DOHH2 (cell line): ENCODE measurements around the gene BICDL2.

Experiments used
- H3F3A ChIP-seq: fragments of 200-600 bp; sonication (generic), shearing (Covaris generic); 2 replicates; pipeline ENCODE4 v1.6.0; 2016; ENCODE audit warnings: antibody characterized with exemption, mild to moderate bottlenecking; ENCODE audit not compliant: control insufficient read depth, insufficient read depth
- H3K27ac ChIP-seq: fragments of 200-600 bp; sonication (generic); 2 replicates; pipeline ENCODE4 v1.5.1; 2014; ENCODE audit warnings: low read depth, mild to moderate bottlenecking, low read length, moderate library complexity
- H3K27me3 ChIP-seq: fragments of 200-600 bp; sonication (generic); 2 replicates; pipeline ENCODE4 v1.6.1; 2014; ENCODE audit warnings: mild to moderate bottlenecking, low read length, mixed read lengths; ENCODE audit not compliant: control insufficient read depth
- H3K36me3 ChIP-seq: fragments of 200-600 bp; sonication (generic); 2 replicates; pipeline ENCODE4 v1.6.1; 2014; ENCODE audit warnings: mild to moderate bottlenecking, low read length, moderate library complexity, mixed read lengths; ENCODE audit not compliant: control insufficient read depth
- H3K4me1 ChIP-seq: fragments of 200-600 bp; sonication (generic); 2 replicates; pipeline ENCODE4 v1.6.1; 2014; ENCODE audit warnings: mild to moderate bottlenecking, low read length, mixed read lengths; ENCODE audit not compliant: control insufficient read depth
- H3K4me2 ChIP-seq: fragments of 200-600 bp; sonication (generic); 2 replicates; pipeline ENCODE4 v1.6.0; 2014; ENCODE audit warnings: mild to moderate bottlenecking, low read length, moderate library complexity
- H3K4me3 ChIP-seq: fragments of 200-600 bp; sonication (generic); 2 replicates; pipeline ENCODE4 v1.5.1; 2014; ENCODE audit warnings: mild to moderate bottlenecking, low read length, mixed read lengths
- H3K79me2 ChIP-seq: fragments of 200-600 bp; sonication (generic); 2 replicates; pipeline ENCODE4 v1.6.1; 2014; ENCODE audit warnings: mild to moderate bottlenecking, low read length, mixed read lengths; ENCODE audit not compliant: control insufficient read depth
- H3K9me2 ChIP-seq: fragments of 200-600 bp; sonication (generic); replicated peaks from 2 replicates; pipeline ENCODE4 v1.6.1; 2014; ENCODE audit warnings: mild to moderate bottlenecking, low read length, mixed read lengths; ENCODE audit not compliant: control insufficient read depth
- H3K9me3 ChIP-seq: fragments of 200-600 bp; sonication (generic); 2 replicates; pipeline ENCODE4 v1.6.1; 2014; ENCODE audit warnings: antibody characterized with exemption, low read length, mixed read lengths; ENCODE audit not compliant: control insufficient read depth, insufficient read depth
- H4K20me1 ChIP-seq: fragments of 200-600 bp; sonication (generic); 2 replicates; pipeline ENCODE4 v1.6.0; 2014; ENCODE audit warnings: low read depth, mild to moderate bottlenecking, antibody characterized with exemption, low read length, moderate library complexity; ENCODE audit not compliant: control insufficient read depth, insufficient read depth
- CTCF ChIP-seq: fragments of 200-600 bp; sonication (generic); IDR thresholded peaks from one replicate; pipeline ENCODE4 v1.5.1; 2014; ENCODE audit warnings: antibody characterized with exemption, mild to moderate bottlenecking, low read depth, low read length; ENCODE audit not compliant: poor library complexity, severe bottlenecking
- EZH2phosphoT487 ChIP-seq: fragments of 200-600 bp; sonication (generic); IDR thresholded peaks from 2 replicates; pipeline ENCODE4 v1.6.1; 2017; ENCODE audit warnings: borderline replicate concordance, mild to moderate bottlenecking, antibody characterized with exemption, low read length, moderate library complexity, mixed read lengths

Gene BICDL2

GRCh38 chr16:3036726-3037315 is at the start of gene BICDL2:
Gene BICDL2, minus strand, starts transcription at chr16:3036944. Its CDS starts 1,448 bp downstream, at chr16:3035496.
- H3K9me2 ChIP-seq, result no peaks in the 10 kb centered on the region
- peaks cover 8% of the 10 kb centered on the region; the same call in 1 of the 2 replicates for H3K4me1 ChIP-seq
- H3K4me3 ChIP-seq, result no peak within 1 kb of the TSS
- H4K20me1 ChIP-seq, result no peaks in the 10 kb centered on the region
- H3F3A ChIP-seq, result no peaks in the 10 kb centered on the region
- no peaks in the 10 kb centered on the region for H3K36me3 ChIP-seq
- H3K27me3 ChIP-seq, result peaks cover 72% of the 10 kb centered on the region
- no peaks in the 10 kb centered on the region for H3K79me2 ChIP-seq
- peak within 1 kb of the TSS; percentile 37; the same call in 1 of the 2 replicates for H3K4me2 ChIP-seq
- no peak within 1 kb of the TSS for H3K27ac ChIP-seq
- TF ChIP-seq EZH2phosphoT487, result no peak
- no peak for TF ChIP-seq CTCF
- H3K9me3 ChIP-seq, result no peaks in the 10 kb centered on the region

- Histone ChIP-seq H3K36me3 (no peaks in the 10 kb centered on the region), H3K4me3 (no peak overlapping the region), H3K79me2 (no peaks in the 10 kb centered on the region), H3K27me3 (no peaks in the 10 kb centered on the region), H3K9me2 (no peaks in the 10 kb centered on the region), H3K4me1 (no peaks in the 10 kb centered on the region), H3F3A (no peaks in the 10 kb centered on the region), H4K20me1 (no peaks in the 10 kb centered on the region), H3K27ac (no peak overlapping the region), H3K4me2 (no peak overlapping the region), H3K9me3 (no peaks in the 10 kb centered on the region)
- TF ChIP-seq CTCF, result no peak
- no peak for TF ChIP-seq EZH2phosphoT487
These were observed 49.3 kb upstream of the BICDL2 start for GRCh38 chr16:3085868-3086595.

- H4K20me1 ChIP-seq, result no peaks in the 10 kb centered on the region
- H3K4me2 ChIP-seq, result no peak overlapping the region
- H3K27ac ChIP-seq, result no peak overlapping the region
- H3K9me3 ChIP-seq, result no peaks in the 10 kb centered on the region
- TF ChIP-seq EZH2phosphoT487 (no peak), CTCF (no peak)
- H3F3A ChIP-seq, result no peaks in the 10 kb centered on the region
- 0 out of 2 replicates have a peak, but pooled peaks cover 3% of the 10 kb centered on the region for H3K27me3 ChIP-seq
- no peaks in the 10 kb centered on the region for H3K36me3 ChIP-seq
- no peaks in the 10 kb centered on the region for H3K79me2 ChIP-seq
- H3K9me2 ChIP-seq, result no peaks in the 10 kb centered on the region
- H3K4me1 ChIP-seq, result no peaks in the 10 kb centered on the region
- no peak overlapping the region for H3K4me3 ChIP-seq
These were observed 48.4 kb upstream of the BICDL2 start for GRCh38 chr16:3084969-3085670.
